Mucosa of rectum (tissue), 2 donors: ENCODE measurements around the gene MTHFD1L.
"Not testable (repeated sequence)": the region's sequence is repeated elsewhere in the genome, so short reads cannot be mapped to it uniquely, and the experiment has no call there.

Experiments used
- H3K27ac ChIP-seq, 2 donors: one replicate each; pipeline ENCODE4 v1.7.0; 2013; ENCODE audit warnings: inconsistent platforms in 2 of 2, low read depth in 2 of 2, low read length in 2 of 2
- H3K27me3 ChIP-seq, 2 donors: one replicate each; pipeline ENCODE4 v1.7.0; 2013; ENCODE audit warnings: low read length in 2 of 2; ENCODE audit not compliant: control insufficient read depth in 2 of 2, insufficient read depth in 2 of 2
- H3K36me3 ChIP-seq, 2 donors: one replicate each; pipeline ENCODE4 v1.7.0; 2013; ENCODE audit warnings: low read length in 2 of 2; ENCODE audit not compliant: control insufficient read depth in 2 of 2, insufficient read depth in 2 of 2
- H3K4me1 ChIP-seq, 2 donors: one replicate each; pipeline ENCODE4 v1.7.0; 2013; ENCODE audit warnings: low read length in 2 of 2, mild to moderate bottlenecking in 1 of 2; ENCODE audit not compliant: control insufficient read depth in 2 of 2, insufficient read depth in 2 of 2
- H3K4me3 ChIP-seq, 2 donors: one replicate each; pipeline ENCODE4 v1.7.0; 2013; ENCODE audit warnings: low read length in 2 of 2
- H3K9ac ChIP-seq, 2 donors: one replicate each; pipeline ENCODE4 v1.7.0; 2013; ENCODE audit warnings: low read length in 2 of 2, low read depth in 1 of 2, mild to moderate bottlenecking in 1 of 2
- H3K9me3 ChIP-seq, 2 donors: one replicate each; pipeline ENCODE4 v1.7.0; 2013; ENCODE audit warnings: low read length in 2 of 2; ENCODE audit not compliant: control insufficient read depth in 2 of 2
- donor health status: healthy.
- donor health status: Normal muscosa, but diverticular disease.

Gene MTHFD1L

GRCh38 chr6:151045511-151046222, 180.2 kb downstream of the MTHFD1L start:
- Histone ChIP-seq H3K9ac (peak overlapping the region in 1 of 2 donors; percentile 69), H3K4me1 (peaks cover 0 to 12% of the 10 kb centered on the region in 2 donors), H3K27ac (peak overlapping the region; percentile 61 to 79)
- not testable (repeated sequence) for H3K36me3 ChIP-seq, H3K4me3 ChIP-seq, H3K27me3 ChIP-seq, H3K9me3 ChIP-seq

GRCh38 chr6:151051164-151051563, 185.7 kb downstream of the MTHFD1L start:
- H3K36me3 ChIP-seq: no peaks in the 10 kb centered on the region
- H3K27ac ChIP-seq: no peak overlapping the region
- no peak overlapping the region for H3K9ac ChIP-seq
- no peaks in the 10 kb centered on the region for H3K9me3 ChIP-seq
- no peaks in the 10 kb centered on the region for H3K4me1 ChIP-seq
- no peaks in the 10 kb centered on the region for H3K27me3 ChIP-seq
- no peak overlapping the region for H3K4me3 ChIP-seq

- H3K4me3 ChIP-seq: no peak overlapping the region
- H3K4me1 ChIP-seq: no peaks in the 10 kb centered on the region
- no peak overlapping the region for H3K9ac ChIP-seq
- H3K27ac ChIP-seq: no peak overlapping the region
- no peaks in the 10 kb centered on the region for H3K9me3 ChIP-seq
- H3K27me3 ChIP-seq: no peaks in the 10 kb centered on the region
- no peaks in the 10 kb centered on the region for H3K36me3 ChIP-seq
Measured at GRCh38 chr6:151052021-151052646, 186.6 kb downstream of the MTHFD1L start.

- H3K9ac ChIP-seq: no peak overlapping the region
- no peaks in the 10 kb centered on the region for H3K9me3 ChIP-seq
- H3K4me1 ChIP-seq: no peaks in the 10 kb centered on the region
- H3K36me3 ChIP-seq: no peaks in the 10 kb centered on the region
- H3K27me3 ChIP-seq: no peaks in the 10 kb centered on the region
- no peak overlapping the region for H3K4me3 ChIP-seq
- no peak overlapping the region for H3K27ac ChIP-seq
Measured at GRCh38 chr6:151054306-151054705, 188.8 kb downstream of the MTHFD1L start.

- H3K4me3 ChIP-seq: no peak overlapping the region
- no peaks in the 10 kb centered on the region for H3K4me1 ChIP-seq
- H3K36me3 ChIP-seq: no peaks in the 10 kb centered on the region
- H3K9me3 ChIP-seq: no peaks in the 10 kb centered on the region
- H3K27ac ChIP-seq: no peak overlapping the region
- H3K27me3 ChIP-seq: no peaks in the 10 kb centered on the region
- no peak overlapping the region for H3K9ac ChIP-seq
Measured at GRCh38 chr6:151056230-151056907, 190.9 kb downstream of the MTHFD1L start.

GRCh38 chr6:151057061-151057460, 191.6 kb downstream of the MTHFD1L start:
- Histone ChIP-seq H3K9ac (no peak overlapping the region), H3K4me3 (no peak overlapping the region), H3K4me1 (no peaks in the 10 kb centered on the region), H3K36me3 (no peaks in the 10 kb centered on the region), H3K9me3 (no peaks in the 10 kb centered on the region), H3K27me3 (no peaks in the 10 kb centered on the region), H3K27ac (no peak overlapping the region)

GRCh38 chr6:151058021-151058733, 192.7 kb downstream of the MTHFD1L start:
- Histone ChIP-seq H3K9me3 (no peaks in the 10 kb centered on the region), H3K9ac (no peak overlapping the region), H3K4me3 (no peak overlapping the region), H3K4me1 (no peaks in the 10 kb centered on the region), H3K36me3 (no peaks in the 10 kb centered on the region), H3K27me3 (no peaks in the 10 kb centered on the region), H3K27ac (no peak overlapping the region)

- no peaks in the 10 kb centered on the region for H3K9me3 ChIP-seq
- no peak overlapping the region for H3K27ac ChIP-seq
- H3K4me1 ChIP-seq: no peaks in the 10 kb centered on the region
- H3K27me3 ChIP-seq: no peaks in the 10 kb centered on the region
- no peak overlapping the region for H3K9ac ChIP-seq
- no peak overlapping the region for H3K4me3 ChIP-seq
- H3K36me3 ChIP-seq: no peaks in the 10 kb centered on the region
Measured at GRCh38 chr6:151059612-151060095, 194.2 kb downstream of the MTHFD1L start.

GRCh38 chr6:151060096-151060765, 194.7 kb downstream of the MTHFD1L start:
- Histone ChIP-seq H3K4me1 (no peaks in the 10 kb centered on the region), H3K9me3 (no peaks in the 10 kb centered on the region), H3K36me3 (no peaks in the 10 kb centered on the region), H3K4me3 (no peak overlapping the region), H3K27me3 (no peaks in the 10 kb centered on the region), H3K9ac (no peak overlapping the region), H3K27ac (no peak overlapping the region)
